Activated T-helper 2 cell treated with anti-CD3 and anti-CD28 coated beads, Interferon-gamma antibody, Interleukin-2, Interleukin-4, amounts not matched to agents 10 μg/mL and 5 μg/mL and 100 μg/mL, durations not matched to agents 14 hours and 24 hours and 36 hours (primary cell): ENCODE data around the gene SLC29A2. TPM values are rescaled to one million over a fixed set of nuclear protein-coding genes. Genes with fewer than 3 reads are reported as not detected.
"Not testable (repeated sequence)": the region's sequence is repeated elsewhere in the genome, so short reads cannot be mapped to it uniquely, and the experiment has no call there.

Experiments
- DNase-seq: peaks from one replicate; pipeline ENCODE4 v3.0.0; 2021; ENCODE audit warnings: low spot score
- H3K27ac Mint-ChIP-seq: one replicate; pipeline ENCODE4 v1.8.0; 2021; ENCODE audit warnings: mixed read lengths
- H3K27me3 Mint-ChIP-seq: one replicate; pipeline ENCODE4 v1.8.0; 2021; ENCODE audit warnings: low read depth, mixed read lengths
- H3K36me3 Mint-ChIP-seq: one replicate; pipeline ENCODE4 v1.8.0; 2021; ENCODE audit warnings: low read depth, mixed read lengths
- H3K4me1 Mint-ChIP-seq: one replicate; pipeline ENCODE4 v1.8.0; 2021; ENCODE audit warnings: low read depth, mixed read lengths
- H3K4me3 Mint-ChIP-seq: one replicate; pipeline ENCODE4 v1.8.0; 2021; ENCODE audit warnings: low read depth, mild to moderate bottlenecking, moderate library complexity, mixed read lengths
- H3K9me3 Mint-ChIP-seq: one replicate; pipeline ENCODE4 v1.8.0; 2021; ENCODE audit warnings: mixed read lengths
- intact Hi-C: fragments of 100-400 bp; cut with micrococcal nuclease; formaldehyde crosslinking; loops from one replicate; pipeline ENCODE4 v1.15.1; 2023
- total RNA-seq: library from RNA; stranded (reverse); gene quantifications from 2 replicates; pipeline ENCODE4 v1.2.3, GENCODE V29; 2022

Gene SLC29A2
- total RNA-seq, 1 donor from 2014 or later: 18.7 TPM

GRCh38 chr11:66359662-66360087 is 11.9 kb downstream of the SLC29A2 start:
- intact Hi-C loops: no loop called here
- H3K4me1 Mint-ChIP-seq: peaks cover 2% of the 10 kb centered on the region
- peaks cover 4% of the 10 kb centered on the region for H3K36me3 Mint-ChIP-seq
- no peak overlapping the region for H3K4me3 Mint-ChIP-seq
- no peaks in the 10 kb centered on the region for H3K27me3 Mint-ChIP-seq
- no peak overlapping the region for H3K27ac Mint-ChIP-seq
- no peak for DNase-seq
- H3K9me3 Mint-ChIP-seq: no peaks in the 10 kb centered on the region

GRCh38 chr11:66350560-66351235 is 20.9 kb downstream of the SLC29A2 start:
- DNase-seq, intact Hi-C loops, H3K9me3 Mint-ChIP-seq, H3K27me3 Mint-ChIP-seq, H3K4me1 Mint-ChIP-seq, H3K36me3 Mint-ChIP-seq, H3K27ac Mint-ChIP-seq, H3K4me3 Mint-ChIP-seq: not testable (repeated sequence)

DNA sequence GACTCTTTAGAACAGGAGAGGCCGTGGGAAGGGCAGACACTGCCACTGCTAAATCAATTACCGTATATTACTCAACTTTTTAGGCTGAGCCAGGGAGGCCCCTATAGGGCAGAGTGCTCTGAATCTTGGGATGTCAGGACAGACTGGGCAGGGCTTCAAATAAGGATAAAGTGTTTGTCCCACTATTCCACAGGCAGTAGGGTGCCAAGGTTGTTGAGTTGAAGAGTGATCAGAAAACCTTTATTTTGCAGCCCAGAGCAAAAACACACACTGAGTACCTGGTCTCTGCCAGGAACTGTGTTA is 22.5 kb downstream of the SLC29A2 start:
- intact Hi-C loops: loop anchor here (5.0 kb wide), 1 partner anchor 493 kb away; the partner anchor contains the start of gene RCE1
- no peak overlapping the region for H3K4me3 Mint-ChIP-seq
- no peaks in the 10 kb centered on the region for H3K9me3 Mint-ChIP-seq
- H3K27me3 Mint-ChIP-seq: no peaks in the 10 kb centered on the region
- DNase-seq: no peak
- H3K4me1 Mint-ChIP-seq: peaks cover 20% of the 10 kb centered on the region
- no peak overlapping the region for H3K27ac Mint-ChIP-seq
- H3K36me3 Mint-ChIP-seq: peaks cover 6% of the 10 kb centered on the region

- peaks cover 13% of the 10 kb centered on the region for H3K36me3 Mint-ChIP-seq
- H3K27ac Mint-ChIP-seq: peak within 1 kb of the TSS; percentile 89
- no peaks in the 10 kb centered on the region for H3K27me3 Mint-ChIP-seq
- intact Hi-C loops: loop anchor here (5.0 kb wide), 1 partner anchor 495 kb away; the partner anchor contains the start of gene RCE1
- no peaks in the 10 kb centered on the region for H3K9me3 Mint-ChIP-seq
- H3K4me3 Mint-ChIP-seq: peak within 1 kb of the TSS; percentile 93
- H3K4me1 Mint-ChIP-seq: peaks cover 32% of the 10 kb centered on the region
- DNase-seq: peak; percentile 77
Observed at GRCh38 chr11:66347425-66348276, 23.9 kb downstream of the SLC29A2 start, which contains the start of gene B4GAT1. B4GAT1 (minus strand) TSS chr11:66347629; CDS start chr11:66347545, 84 bp downstream.

DNA sequence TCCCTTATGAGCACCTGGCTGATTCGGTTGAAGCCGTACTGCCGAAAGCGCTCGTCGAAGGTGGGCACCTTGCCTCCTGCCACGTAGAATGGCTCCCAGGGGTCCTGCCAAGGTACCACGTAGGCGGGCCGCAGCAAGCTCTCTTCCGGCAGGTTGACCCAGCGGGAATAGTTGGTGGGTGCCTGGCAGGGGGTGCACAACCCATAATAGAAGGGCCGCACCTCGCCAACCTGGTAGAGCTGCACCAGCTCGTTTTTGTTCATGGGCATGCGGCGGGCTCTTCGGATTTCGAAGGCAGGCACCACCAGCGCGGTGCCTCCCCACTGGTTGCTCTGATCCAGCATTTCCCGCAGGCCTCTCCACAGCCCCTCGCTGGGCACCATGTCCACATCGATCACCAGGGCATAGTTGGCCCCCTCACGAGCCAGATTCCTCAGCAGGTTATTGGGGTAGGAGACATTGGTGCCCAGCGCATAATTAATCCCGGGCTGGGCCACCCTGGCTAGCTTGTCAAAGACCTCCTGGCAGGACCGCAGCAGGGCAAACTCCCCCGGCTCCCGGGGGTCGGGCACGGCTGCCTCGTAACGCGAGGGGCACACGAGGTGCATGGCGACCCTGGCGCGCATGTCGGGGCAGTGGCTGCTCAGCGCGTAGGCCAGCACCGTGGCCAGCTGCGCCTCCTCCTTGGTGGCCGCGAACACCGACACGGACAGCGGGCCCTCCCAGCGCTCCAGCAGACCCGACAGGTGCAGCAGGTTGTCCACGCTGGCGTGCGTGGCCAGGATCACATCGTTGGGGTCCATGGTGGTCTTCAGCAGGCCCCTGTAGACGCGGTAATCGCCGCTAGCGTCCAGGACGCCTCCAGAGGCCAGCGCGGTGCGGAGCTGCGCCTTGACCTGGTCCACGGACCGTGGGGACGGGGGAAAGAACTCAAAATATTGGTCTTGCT is 24.8 kb downstream of the SLC29A2 start:
- H3K4me3 Mint-ChIP-seq: peak overlapping the region; percentile 93
- no peaks in the 10 kb centered on the region for H3K9me3 Mint-ChIP-seq
- peaks cover 32% of the 10 kb centered on the region for H3K4me1 Mint-ChIP-seq
- no peaks in the 10 kb centered on the region for H3K27me3 Mint-ChIP-seq
- H3K27ac Mint-ChIP-seq: peak overlapping the region; percentile 22
- DNase-seq: no peak
- intact Hi-C loops: loop anchor here (5.0 kb wide), 1 partner anchor 496 kb away; the partner anchor contains the start of gene RCE1
- peaks cover 18% of the 10 kb centered on the region for H3K36me3 Mint-ChIP-seq

GRCh38 chr11:66345316-66345649 is 26.3 kb downstream of the SLC29A2 start:
- H3K36me3 Mint-ChIP-seq: peaks cover 29% of the 10 kb centered on the region
- H3K9me3 Mint-ChIP-seq: no peaks in the 10 kb centered on the region
- no peaks in the 10 kb centered on the region for H3K27me3 Mint-ChIP-seq
- peak overlapping the region; percentile 93 for H3K4me3 Mint-ChIP-seq
- peak overlapping the region; percentile 91 for H3K27ac Mint-ChIP-seq
- intact Hi-C loops: loop anchor here (1.0 to 5.0 kb wide), 3 partner anchors 27 to 497 kb away; partner anchors contain the start of gene RCE1
- DNase-seq: no peak
- H3K4me1 Mint-ChIP-seq: peaks cover 32% of the 10 kb centered on the region

DNA sequence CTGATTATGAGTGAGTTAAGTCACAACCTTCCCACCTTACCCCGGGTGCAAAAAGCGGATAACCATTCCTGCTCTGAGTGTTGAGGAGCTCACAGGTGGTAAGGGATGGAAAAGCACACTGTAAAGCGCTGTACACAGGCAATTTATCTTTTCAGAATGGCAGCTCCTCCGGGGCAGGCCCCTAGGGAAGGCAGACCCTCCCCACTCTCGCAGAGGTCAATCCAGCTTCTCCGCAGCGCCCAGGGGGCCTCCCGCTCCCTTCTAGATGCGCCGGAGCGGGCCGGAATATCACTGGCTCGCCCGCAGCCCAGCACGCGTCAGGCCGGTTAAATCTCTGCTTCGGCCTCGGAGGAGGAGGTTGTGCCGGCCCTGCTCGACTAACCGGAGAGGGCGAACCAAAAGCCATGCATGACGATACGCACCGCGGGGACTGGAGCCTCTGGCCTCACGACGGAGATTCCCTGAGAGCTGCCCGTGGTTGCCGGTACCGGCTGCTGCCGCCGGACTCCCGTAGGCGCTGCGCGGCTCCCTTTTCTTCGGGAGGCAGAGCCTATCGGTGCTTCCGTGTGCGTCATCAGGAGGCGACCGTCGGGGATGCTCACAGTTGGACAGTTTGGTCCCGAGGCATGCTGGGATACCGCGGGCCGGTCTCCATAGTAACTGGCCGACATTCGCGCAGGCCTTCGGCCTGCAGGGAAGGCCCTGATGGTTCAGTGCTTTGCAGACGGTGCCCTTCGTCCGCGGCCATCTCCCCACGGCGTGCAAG is 26.8 kb downstream of the SLC29A2 start, which contains the start of gene BRMS1:
Gene BRMS1 (minus strand): TSS at position 555 of the 766 bp plus-strand sequence. CDS start 2,870 bp downstream, outside the sequence.
- Mint-ChIP-seq H3K36me3 (peaks cover 29% of the 10 kb centered on the region), H3K27ac (peak within 1 kb of the TSS; percentile 91), H3K4me1 (peaks cover 32% of the 10 kb centered on the region), H3K4me3 (peak within 1 kb of the TSS; percentile 93), H3K9me3 (no peaks in the 10 kb centered on the region), H3K27me3 (no peaks in the 10 kb centered on the region)
- intact Hi-C loops: loop anchor here (1.0 to 5.0 kb wide), 3 partner anchors 28 to 498 kb away; partner anchors contain the start of gene RCE1
- DNase-seq: peak; percentile 93

- peak overlapping the region; percentile 93 for H3K4me3 Mint-ChIP-seq
- H3K4me1 Mint-ChIP-seq: peaks cover 31% of the 10 kb centered on the region
- H3K36me3 Mint-ChIP-seq: peaks cover 37% of the 10 kb centered on the region
- intact Hi-C loops: no loop called here
- no peak for DNase-seq
- H3K27me3 Mint-ChIP-seq: no peaks in the 10 kb centered on the region
- H3K27ac Mint-ChIP-seq: no peak overlapping the region
- no peaks in the 10 kb centered on the region for H3K9me3 Mint-ChIP-seq
Observed at GRCh38 chr11:66343176-66343575, 28.4 kb downstream of the SLC29A2 start.

- Mint-ChIP-seq H3K36me3 (peaks cover 52% of the 10 kb centered on the region), H3K9me3 (no peaks in the 10 kb centered on the region), H3K4me1 (peaks cover 38% of the 10 kb centered on the region), H3K27me3 (no peaks in the 10 kb centered on the region), H3K27ac (no peak overlapping the region), H3K4me3 (no peak overlapping the region)
- no peak for DNase-seq
- intact Hi-C loops: no loop called here
Observed at GRCh38 chr11:66341502-66342126, 29.9 kb downstream of the SLC29A2 start.

DNA sequence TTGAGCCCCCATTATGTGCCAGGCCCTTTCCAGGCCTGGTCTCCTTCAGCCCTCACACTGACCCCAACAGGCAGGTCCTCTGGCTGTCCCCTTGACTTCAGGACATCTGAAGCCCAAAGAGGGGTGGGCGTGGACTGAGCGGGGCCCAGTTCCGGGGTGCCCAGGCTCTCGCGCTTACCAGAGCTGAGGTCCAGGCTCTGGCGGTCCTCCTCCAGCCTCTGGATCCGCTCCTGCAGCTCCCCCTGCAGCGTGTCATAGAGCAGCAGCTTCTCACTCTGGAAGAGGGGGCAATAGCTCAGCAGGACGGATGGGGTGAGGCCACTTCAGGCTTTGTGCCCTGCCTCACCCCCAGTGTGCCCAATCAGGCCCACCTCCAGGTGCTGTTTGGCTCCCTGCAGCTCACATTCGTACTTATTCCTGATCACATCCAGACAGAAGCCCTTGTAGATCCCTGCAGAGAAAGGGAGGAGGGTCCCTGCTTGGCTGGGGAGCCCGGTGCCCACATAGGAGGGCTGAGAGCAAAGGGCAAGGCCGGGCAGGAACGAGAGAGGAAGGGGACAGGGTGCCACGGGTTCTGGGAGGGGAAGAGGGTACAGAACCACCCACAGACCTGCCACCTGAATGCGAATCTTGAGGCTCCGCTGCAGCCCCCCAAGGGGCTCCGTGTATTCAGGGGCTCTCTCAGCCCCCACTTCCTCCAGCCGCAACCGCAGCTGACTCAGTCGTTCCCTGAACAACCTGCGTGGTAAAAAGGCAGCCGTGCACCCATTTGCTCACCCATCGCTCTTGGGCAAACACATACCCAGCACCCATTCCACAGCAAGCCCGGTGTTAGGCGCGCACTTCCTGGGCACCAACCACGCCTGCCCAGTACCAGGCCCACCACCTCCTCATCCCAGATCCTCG is 30.7 kb downstream of the SLC29A2 start:
- intact Hi-C loops: no loop called here
- no peak for DNase-seq
- peaks cover 40% of the 10 kb centered on the region for H3K4me1 Mint-ChIP-seq
- no peak overlapping the region for H3K4me3 Mint-ChIP-seq
- no peaks in the 10 kb centered on the region for H3K9me3 Mint-ChIP-seq
- peaks cover 52% of the 10 kb centered on the region for H3K36me3 Mint-ChIP-seq
- no peak overlapping the region for H3K27ac Mint-ChIP-seq
- H3K27me3 Mint-ChIP-seq: peaks cover 1% of the 10 kb centered on the region
